ENCODE measurements around the gene BMP2. TPM values are rescaled to one million over a fixed set of nuclear protein-coding genes. Genes with fewer than 3 reads are reported as not detected.

The BMP2 gene
- total RNA-seq, result not detected

DNA sequence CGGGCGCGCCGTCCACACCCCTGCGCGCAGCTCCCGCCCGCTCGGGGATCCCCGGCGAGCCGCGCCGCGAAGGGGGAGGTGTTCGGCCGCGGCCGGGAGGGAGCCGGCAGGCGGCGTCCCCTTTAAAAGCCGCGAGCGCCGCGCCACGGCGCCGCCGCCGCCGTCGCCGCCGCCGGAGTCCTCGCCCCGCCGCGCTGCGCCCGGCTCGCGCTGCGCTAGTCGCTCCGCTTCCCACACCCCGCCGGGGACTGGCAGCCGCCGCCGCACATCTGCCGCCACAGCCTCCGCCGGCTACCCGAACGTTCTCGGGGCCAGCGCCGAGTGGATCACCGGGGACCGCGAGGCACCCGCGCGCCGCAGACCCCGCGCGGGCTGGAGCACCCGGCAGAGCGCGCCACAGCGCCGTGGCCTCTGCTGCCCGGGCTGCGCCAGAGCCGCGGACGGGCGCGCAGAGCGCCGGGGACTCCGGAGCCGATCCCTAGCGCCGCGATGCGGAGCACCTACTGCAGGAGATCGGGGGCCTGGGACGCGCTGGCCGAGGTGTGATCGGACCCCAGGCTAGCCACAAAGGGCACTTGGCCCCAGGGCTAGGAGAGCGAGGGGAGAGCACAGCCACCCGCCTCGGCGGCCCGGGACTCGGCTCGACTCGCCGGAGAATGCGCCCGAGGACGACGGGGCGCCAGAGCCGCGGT lies at the start of gene BMP2:
BMP2 (plus strand) TSS at position 151 of the 692 bp plus-strand sequence. CDS start 2,441 bp downstream, outside the sequence.
- ChIA-PET POLR2A (no interaction called here), CTCF (no interaction called here)
- Mint-ChIP-seq H3K9me3 (no peaks in the 10 kb centered on the region), H3K4me1 (no peaks in the 10 kb centered on the region), H3K36me3 (ENCODE audit: low read depth) (no peaks in the 10 kb centered on the region), H3K27ac (no peak within 1 kb of the TSS), H3K4me3 (no peak within 1 kb of the TSS), H3K27me3 (peaks cover 30% of the 10 kb centered on the region)
- no peak for DNase-seq

GRCh38 chr20:6718662-6719368 lies 48.7 kb upstream of the BMP2 start:
- ChIA-PET CTCF (no interaction called here), POLR2A (no interaction called here)
- H3K27me3 Mint-ChIP-seq, result no peaks in the 10 kb centered on the region
- no peak overlapping the region for H3K27ac Mint-ChIP-seq
- DNase-seq, result no peak
- H3K4me3 Mint-ChIP-seq, result no peak overlapping the region
- H3K36me3 Mint-ChIP-seq (ENCODE audit: low read depth), result no peaks in the 10 kb centered on the region
- H3K9me3 Mint-ChIP-seq, result peaks cover 9% of the 10 kb centered on the region
- H3K4me1 Mint-ChIP-seq, result no peaks in the 10 kb centered on the region

- ChIA-PET POLR2A (no interaction called here), CTCF (no interaction called here)
- H3K36me3 Mint-ChIP-seq (ENCODE audit: low read depth), result no peaks in the 10 kb centered on the region
- H3K4me3 Mint-ChIP-seq, result no peak overlapping the region
- no peaks in the 10 kb centered on the region for H3K4me1 Mint-ChIP-seq
- H3K27ac Mint-ChIP-seq, result no peak overlapping the region
- H3K27me3 Mint-ChIP-seq, result no peaks in the 10 kb centered on the region
- DNase-seq, result no peak
- H3K9me3 Mint-ChIP-seq, result peaks cover 9% of the 10 kb centered on the region
Observed at GRCh38 chr20:6719369-6719721, 48.1 kb upstream of the BMP2 start.

DNA sequence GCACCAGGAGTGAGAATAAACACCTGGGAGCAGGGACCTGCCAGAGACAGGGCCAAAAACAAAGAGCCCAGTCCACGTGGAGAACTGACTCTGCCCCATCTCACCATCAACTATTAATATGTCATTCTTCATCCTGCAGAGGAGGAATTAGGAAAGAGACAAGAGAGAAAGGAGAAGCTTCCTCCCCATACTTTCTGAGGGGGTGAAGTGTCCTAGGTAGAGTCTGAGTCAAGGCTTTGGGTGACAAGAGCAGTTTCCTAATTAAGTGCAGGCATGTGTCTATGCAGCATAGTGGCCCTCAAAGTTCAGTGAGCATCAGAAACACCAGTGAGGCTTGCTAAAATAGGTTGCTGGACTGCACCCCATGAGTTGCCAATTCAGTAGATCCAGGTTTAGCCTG lies 40.7 kb upstream of the BMP2 start:
- Mint-ChIP-seq H3K27ac (no peak overlapping the region), H3K36me3 (ENCODE audit: low read depth) (no peaks in the 10 kb centered on the region), H3K27me3 (no peaks in the 10 kb centered on the region), H3K4me1 (no peaks in the 10 kb centered on the region), H3K4me3 (no peak overlapping the region), H3K9me3 (peaks cover 9% of the 10 kb centered on the region)
- CTCF ChIA-PET, result no interaction called here
- DNase-seq, result no peak
- POLR2A ChIA-PET, result no interaction called here

DNA sequence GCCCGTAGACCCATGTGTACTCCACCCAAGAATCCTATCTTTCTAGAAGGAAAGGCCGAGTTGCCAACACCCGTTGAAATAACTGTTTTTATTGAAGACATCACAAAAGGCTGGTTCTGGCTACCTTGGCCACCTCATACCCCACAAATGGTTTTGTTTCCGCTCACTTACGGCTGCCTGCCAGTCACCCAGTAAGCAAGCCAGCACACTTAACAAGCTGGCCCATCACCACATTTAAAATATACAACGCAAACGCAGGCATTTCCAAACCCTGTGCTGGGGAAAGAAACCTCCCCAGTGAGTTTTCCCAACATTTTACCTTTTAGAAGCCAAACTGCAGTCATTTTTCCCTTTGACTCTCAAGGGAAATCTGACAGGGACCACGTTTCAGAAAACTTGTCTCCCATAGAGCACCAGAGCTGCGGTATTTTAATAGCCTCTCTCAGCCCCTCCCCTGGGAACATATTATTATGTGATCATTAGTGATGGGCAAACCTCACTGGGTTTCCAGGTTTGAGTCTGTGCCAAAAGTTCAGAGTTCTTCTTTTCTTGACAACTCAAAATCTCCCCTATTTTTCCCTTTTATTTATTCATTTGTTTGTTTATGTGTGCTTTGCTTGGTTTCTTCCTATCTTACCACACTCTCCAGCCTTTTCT lies 36.7 kb upstream of the BMP2 start:
- DNase-seq, result no peak
- Mint-ChIP-seq H3K4me3 (no peak overlapping the region), H3K9me3 (peaks cover 9% of the 10 kb centered on the region), H3K27me3 (no peaks in the 10 kb centered on the region), H3K4me1 (no peaks in the 10 kb centered on the region), H3K27ac (no peak overlapping the region), H3K36me3 (ENCODE audit: low read depth) (no peaks in the 10 kb centered on the region)
- CTCF ChIA-PET, result no interaction called here
- POLR2A ChIA-PET, result no interaction called here

- H3K4me3 Mint-ChIP-seq, result no peak overlapping the region
- no peaks in the 10 kb centered on the region for H3K4me1 Mint-ChIP-seq
- ChIA-PET CTCF (no interaction called here), POLR2A (no interaction called here)
- no peak overlapping the region for H3K27ac Mint-ChIP-seq
- no peaks in the 10 kb centered on the region for H3K36me3 Mint-ChIP-seq (ENCODE audit: low read depth)
- DNase-seq, result no peak
- H3K27me3 Mint-ChIP-seq, result no peaks in the 10 kb centered on the region
- H3K9me3 Mint-ChIP-seq, result peaks cover 6% of the 10 kb centered on the region
Observed at GRCh38 chr20:6732001-6732447, 35.5 kb upstream of the BMP2 start.

DNA sequence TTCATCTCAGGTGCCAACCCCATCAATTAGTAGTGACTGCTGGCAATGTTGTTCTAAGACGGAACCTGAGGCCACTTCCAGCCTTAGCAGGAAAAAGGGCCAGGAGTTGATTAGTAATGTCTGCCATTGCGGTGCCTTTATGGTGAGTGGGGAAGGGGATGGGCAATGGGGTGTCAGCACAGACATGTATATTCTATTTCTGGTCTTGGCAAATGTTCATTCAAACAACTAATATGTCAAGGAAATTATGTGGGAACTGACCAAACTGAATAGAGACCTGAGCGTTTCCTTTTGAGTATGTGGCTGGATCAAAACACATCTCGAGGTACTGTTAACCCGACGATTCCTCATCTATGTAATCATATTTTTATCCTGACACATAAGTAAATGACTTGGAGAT lies 34.6 kb upstream of the BMP2 start:
- no peak overlapping the region for H3K27ac Mint-ChIP-seq
- H3K4me1 Mint-ChIP-seq, result no peaks in the 10 kb centered on the region
- H3K4me3 Mint-ChIP-seq, result no peak overlapping the region
- no peaks in the 10 kb centered on the region for H3K27me3 Mint-ChIP-seq
- H3K36me3 Mint-ChIP-seq (ENCODE audit: low read depth), result no peaks in the 10 kb centered on the region
- POLR2A ChIA-PET, result no interaction called here
- H3K9me3 Mint-ChIP-seq, result peaks cover 6% of the 10 kb centered on the region
- no peak for DNase-seq
- CTCF ChIA-PET, result no interaction called here

DNA sequence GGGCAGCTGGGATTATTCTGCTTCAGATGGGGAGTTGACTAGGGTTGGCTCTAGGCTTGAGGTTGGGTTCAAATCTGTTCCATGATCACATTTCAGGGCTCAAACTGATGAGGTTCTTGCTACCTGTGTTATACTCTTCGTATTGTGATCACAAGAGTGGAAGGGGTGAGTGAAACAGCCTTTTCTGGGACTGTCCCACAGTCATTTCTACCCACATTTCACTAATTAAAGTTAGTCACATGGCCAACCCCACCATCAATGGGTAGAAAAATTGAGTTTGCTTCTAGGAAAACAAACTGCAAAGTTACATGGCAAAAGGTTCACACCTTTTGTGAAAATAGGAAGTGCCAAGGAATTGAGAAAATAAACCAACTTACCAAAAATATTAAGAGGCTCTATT lies 33.5 kb upstream of the BMP2 start:
- DNase-seq, result no peak
- ChIA-PET CTCF (no interaction called here), POLR2A (no interaction called here)
- Mint-ChIP-seq H3K36me3 (ENCODE audit: low read depth) (no peaks in the 10 kb centered on the region), H3K9me3 (peaks cover 6% of the 10 kb centered on the region), H3K27me3 (no peaks in the 10 kb centered on the region), H3K4me3 (no peak overlapping the region), H3K4me1 (no peaks in the 10 kb centered on the region), H3K27ac (no peak overlapping the region)

DNA sequence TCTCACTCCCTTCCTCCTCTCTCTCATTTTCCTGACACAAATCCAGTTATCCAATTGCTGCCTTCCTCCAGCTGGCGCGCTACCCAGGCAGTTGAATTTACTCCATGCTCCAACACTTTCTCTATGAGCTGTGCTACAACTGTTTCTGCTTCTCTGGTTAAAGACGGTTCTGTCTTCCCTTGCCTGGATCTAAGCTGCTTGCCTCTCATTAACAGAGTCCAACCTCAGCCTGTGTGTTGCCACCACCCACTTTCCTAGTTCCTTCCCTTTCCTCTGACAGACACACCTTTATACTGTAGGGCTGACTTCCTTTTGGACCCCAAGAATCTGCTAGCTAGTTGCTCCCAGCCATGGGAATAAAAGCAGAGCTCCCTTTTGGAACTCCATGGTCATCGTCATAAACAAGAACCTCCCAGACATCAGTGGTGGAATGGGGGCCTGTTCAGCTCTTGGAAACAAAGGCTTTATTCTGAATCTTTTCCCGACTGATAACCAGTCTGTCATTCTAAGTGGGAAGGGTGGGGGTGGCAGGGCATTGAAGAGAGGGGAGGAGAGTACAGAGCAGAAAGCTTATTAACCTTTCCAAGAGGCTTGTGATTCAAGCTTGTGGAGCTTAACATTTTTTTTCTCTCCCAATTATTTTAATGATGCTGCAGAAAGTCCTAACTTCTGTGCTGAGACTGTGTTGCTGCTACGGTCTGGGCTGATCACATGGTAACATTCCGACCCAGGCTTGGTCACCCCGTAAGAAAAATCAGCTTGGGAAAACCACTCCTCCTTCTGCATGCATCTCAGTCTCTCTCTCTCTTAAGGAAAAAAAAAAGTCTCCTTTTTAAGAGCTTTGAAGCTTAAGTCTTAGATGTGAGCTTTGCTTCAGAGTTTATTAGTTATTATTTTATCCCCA lies 31.3 kb upstream of the BMP2 start:
- no peak for DNase-seq
- Mint-ChIP-seq H3K27ac (no peak overlapping the region), H3K27me3 (no peaks in the 10 kb centered on the region), H3K9me3 (no peaks in the 10 kb centered on the region), H3K4me3 (no peak overlapping the region), H3K36me3 (ENCODE audit: low read depth) (no peaks in the 10 kb centered on the region), H3K4me1 (no peaks in the 10 kb centered on the region)
- POLR2A ChIA-PET, result no interaction called here
- CTCF ChIA-PET, result no interaction called here

- no peak overlapping the region for H3K27ac Mint-ChIP-seq
- no peak overlapping the region for H3K4me3 Mint-ChIP-seq
- H3K4me1 Mint-ChIP-seq, result no peaks in the 10 kb centered on the region
- no peaks in the 10 kb centered on the region for H3K36me3 Mint-ChIP-seq (ENCODE audit: low read depth)
- CTCF ChIA-PET, result no interaction called here
- no peaks in the 10 kb centered on the region for H3K27me3 Mint-ChIP-seq
- no peaks in the 10 kb centered on the region for H3K9me3 Mint-ChIP-seq
- DNase-seq, result no peak
- POLR2A ChIA-PET, result no interaction called here
Observed at GRCh38 chr20:6739406-6739805, 28.1 kb upstream of the BMP2 start.

GRCh38 chr20:6740096-6740495 lies 27.4 kb upstream of the BMP2 start:
- Mint-ChIP-seq H3K9me3 (no peaks in the 10 kb centered on the region), H3K4me1 (no peaks in the 10 kb centered on the region), H3K27me3 (no peaks in the 10 kb centered on the region), H3K27ac (no peak overlapping the region), H3K36me3 (ENCODE audit: low read depth) (no peaks in the 10 kb centered on the region), H3K4me3 (no peak overlapping the region)
- no peak for DNase-seq
- CTCF ChIA-PET, result no interaction called here
- POLR2A ChIA-PET, result no interaction called here

GRCh38 chr20:6744180-6744579 lies 23.3 kb upstream of the BMP2 start:
- Mint-ChIP-seq H3K9me3 (no peaks in the 10 kb centered on the region), H3K36me3 (ENCODE audit: low read depth) (no peaks in the 10 kb centered on the region), H3K4me1 (no peaks in the 10 kb centered on the region), H3K4me3 (no peak overlapping the region), H3K27ac (no peak overlapping the region), H3K27me3 (no peaks in the 10 kb centered on the region)
- ChIA-PET CTCF (no interaction called here), POLR2A (no interaction called here)
- DNase-seq, result no peak

- ChIA-PET POLR2A (no interaction called here), CTCF (no interaction called here)
- H3K9me3 Mint-ChIP-seq, result no peaks in the 10 kb centered on the region
- no peak overlapping the region for H3K4me3 Mint-ChIP-seq
- H3K27me3 Mint-ChIP-seq, result no peaks in the 10 kb centered on the region
- no peak for DNase-seq
- H3K27ac Mint-ChIP-seq, result no peak overlapping the region
- H3K4me1 Mint-ChIP-seq, result no peaks in the 10 kb centered on the region
- no peaks in the 10 kb centered on the region for H3K36me3 Mint-ChIP-seq (ENCODE audit: low read depth)
Observed at GRCh38 chr20:6744805-6745204, 22.7 kb upstream of the BMP2 start.
